ENCODE measurements around the gene RGCC. TPM values are rescaled to one million over a fixed set of nuclear protein-coding genes. Genes with fewer than 3 reads are reported as not detected.

RGCC gene
- total RNA-seq, 3 donors from 2014 or later: 91.8 to 112 (median 95.7) TPM

DNA sequence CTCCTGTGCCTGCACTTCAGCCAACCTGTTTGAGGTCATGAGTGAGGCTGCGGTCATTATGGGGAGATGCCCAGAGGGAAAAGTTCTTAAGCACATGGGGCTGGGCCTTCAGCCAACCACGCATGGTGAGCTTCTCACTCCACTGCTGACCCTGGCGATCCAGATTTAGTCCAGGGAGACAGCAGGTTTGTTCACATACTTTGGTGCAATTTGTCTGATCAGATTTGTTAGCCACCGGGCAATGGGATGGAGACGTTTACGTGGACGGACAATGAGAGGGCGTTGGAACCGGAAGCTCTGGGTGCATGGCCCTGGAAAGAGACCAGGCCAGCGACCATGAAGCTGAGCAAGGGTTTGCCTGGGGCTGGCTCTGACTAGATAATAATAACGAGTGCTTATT is 56.2 kb downstream of the RGCC start:
- Histone ChIP-seq H3K36me3 (no peaks in the 10 kb centered on the region), H3K9me3 (peaks cover 0 to 6% of the 10 kb centered on the region in 2 donors), H3K4me3 (no peak overlapping the region), H3K27me3 (no peaks in the 10 kb centered on the region), H3K4me1 (no peaks in the 10 kb centered on the region), H3K27ac (no peak overlapping the region)
- intact Hi-C loops (cut with DNase I; ENCODE audit: low total_unique reads): no loop called here
- no peak for TF ChIP-seq POLR2A (IDR thresholded peaks at IDR 0.05)
- no peak for TF ChIP-seq POLR2AphosphoS5 (IDR thresholded peaks at IDR 0.05)
- TF ChIP-seq CTCF (IDR thresholded peaks at IDR 0.05): no peak
- no peak for DNase-seq (ENCODE audit: low spot score in 2 of 2)

DNA sequence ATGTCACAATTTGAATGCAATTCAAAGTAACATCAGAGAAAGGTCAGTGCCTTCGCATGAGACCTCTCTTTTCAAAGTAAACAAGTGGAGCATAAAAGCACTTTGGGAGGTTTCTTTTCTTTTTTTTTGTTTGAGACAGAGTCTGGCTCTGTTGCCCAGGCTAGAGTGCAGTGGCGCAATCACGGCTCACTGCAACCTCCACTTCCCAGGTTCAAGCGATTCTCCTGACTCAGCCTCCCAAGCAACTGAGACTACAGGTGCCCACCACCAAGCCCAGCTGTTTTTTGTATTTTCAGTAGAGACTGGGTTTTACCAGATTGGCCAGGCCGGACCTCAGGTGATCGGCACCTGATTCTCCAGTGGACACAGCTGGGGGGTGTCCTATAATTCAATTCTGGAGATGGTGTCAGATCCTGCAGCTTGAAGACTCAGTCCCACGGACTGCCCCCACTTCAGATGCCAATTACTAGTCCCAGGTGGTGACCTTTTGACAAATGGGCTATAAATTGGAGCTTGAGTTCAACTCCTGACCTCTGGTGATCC is 57.6 kb downstream of the RGCC start:
- TF ChIP-seq POLR2A (IDR thresholded peaks at IDR 0.05) (no peak), CTCF (IDR thresholded peaks at IDR 0.05) (no peak), POLR2AphosphoS5 (IDR thresholded peaks at IDR 0.05) (no peak)
- H3K36me3 ChIP-seq: no peaks in the 10 kb centered on the region
- no peak overlapping the region for H3K4me3 ChIP-seq
- H3K4me1 ChIP-seq: no peaks in the 10 kb centered on the region
- no peak overlapping the region for H3K27ac ChIP-seq
- DNase-seq (ENCODE audit: low spot score in 2 of 2): no peak
- H3K9me3 ChIP-seq: peaks cover 0 to 6% of the 10 kb centered on the region in 2 donors
- intact Hi-C loops (cut with DNase I; ENCODE audit: low total_unique reads): no loop called here
- no peaks in the 10 kb centered on the region for H3K27me3 ChIP-seq

DNA sequence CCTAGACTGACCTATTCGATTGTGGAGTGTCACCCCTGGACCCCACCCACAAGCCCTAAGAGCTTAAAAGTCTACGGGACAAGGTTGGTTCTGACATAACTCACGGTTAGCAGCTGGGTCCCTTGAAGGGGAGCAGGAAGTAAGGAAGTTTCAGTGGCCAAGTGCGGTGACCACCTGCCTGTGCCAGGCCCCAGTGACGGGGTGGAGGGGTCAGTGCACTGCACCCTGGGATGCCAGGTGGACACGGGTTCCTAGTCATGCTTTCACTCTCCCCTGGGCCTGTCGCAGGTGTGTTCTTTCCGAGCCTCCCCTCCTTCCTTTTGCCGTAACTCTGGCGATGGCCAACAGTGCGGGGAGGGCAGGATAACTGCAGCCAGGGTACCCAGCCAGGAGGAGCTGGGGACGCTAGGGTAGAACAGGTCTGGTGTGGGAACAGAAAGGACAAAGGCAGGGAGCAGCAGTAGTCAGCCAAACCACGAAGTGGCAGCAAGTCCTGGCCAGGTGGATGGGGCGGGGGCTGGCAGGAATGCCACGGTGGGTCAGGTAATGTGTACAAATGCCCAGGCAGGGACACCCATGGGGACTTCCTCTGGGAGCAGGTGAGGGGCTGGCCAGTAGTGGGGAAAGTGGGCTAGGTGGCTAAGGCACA is 58.3 kb downstream of the RGCC start:
- TF ChIP-seq POLR2AphosphoS5 (IDR thresholded peaks at IDR 0.05): no peak
- no peak for TF ChIP-seq CTCF (IDR thresholded peaks at IDR 0.05)
- TF ChIP-seq POLR2A (IDR thresholded peaks at IDR 0.05): no peak
- Histone ChIP-seq H3K27me3 (no peaks in the 10 kb centered on the region), H3K4me1 (no peaks in the 10 kb centered on the region), H3K36me3 (no peaks in the 10 kb centered on the region), H3K27ac (no peak overlapping the region), H3K9me3 (peaks cover 0 to 6% of the 10 kb centered on the region in 2 donors), H3K4me3 (no peak overlapping the region)
- intact Hi-C loops (cut with DNase I; ENCODE audit: low total_unique reads): no loop called here
- DNase-seq (ENCODE audit: low spot score in 2 of 2): no peak

DNA sequence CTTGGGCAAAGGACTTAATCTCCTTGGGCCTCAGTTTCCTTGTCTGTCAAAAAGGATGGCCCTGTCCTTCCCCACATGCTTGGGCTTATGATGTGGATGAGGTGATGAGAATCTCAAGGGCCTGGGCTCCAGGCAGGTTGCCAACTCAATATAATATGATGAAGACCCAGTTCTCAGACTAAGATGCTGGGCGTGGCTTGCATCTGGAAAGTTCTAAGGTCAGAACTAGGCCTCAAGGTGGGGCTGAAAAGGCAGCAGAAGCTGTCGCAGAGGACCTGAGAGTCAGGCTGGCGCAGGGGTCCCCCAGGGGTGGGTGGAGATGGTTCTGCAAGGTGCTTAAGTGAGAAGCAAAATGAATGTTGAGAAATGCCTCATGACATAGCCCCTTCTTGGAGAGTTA is 58.8 kb downstream of the RGCC start:
- no peaks in the 10 kb centered on the region for H3K27me3 ChIP-seq
- no peak for DNase-seq (ENCODE audit: low spot score in 2 of 2)
- H3K4me3 ChIP-seq: no peak overlapping the region
- no peak overlapping the region for H3K27ac ChIP-seq
- H3K36me3 ChIP-seq: no peaks in the 10 kb centered on the region
- no peak for TF ChIP-seq POLR2A (IDR thresholded peaks at IDR 0.05)
- no peak for TF ChIP-seq POLR2AphosphoS5 (IDR thresholded peaks at IDR 0.05)
- TF ChIP-seq CTCF (IDR thresholded peaks at IDR 0.05): no peak
- intact Hi-C loops (cut with DNase I; ENCODE audit: low total_unique reads): no loop called here
- peaks cover 0 to 6% of the 10 kb centered on the region in 2 donors for H3K9me3 ChIP-seq
- H3K4me1 ChIP-seq: no peaks in the 10 kb centered on the region

DNA sequence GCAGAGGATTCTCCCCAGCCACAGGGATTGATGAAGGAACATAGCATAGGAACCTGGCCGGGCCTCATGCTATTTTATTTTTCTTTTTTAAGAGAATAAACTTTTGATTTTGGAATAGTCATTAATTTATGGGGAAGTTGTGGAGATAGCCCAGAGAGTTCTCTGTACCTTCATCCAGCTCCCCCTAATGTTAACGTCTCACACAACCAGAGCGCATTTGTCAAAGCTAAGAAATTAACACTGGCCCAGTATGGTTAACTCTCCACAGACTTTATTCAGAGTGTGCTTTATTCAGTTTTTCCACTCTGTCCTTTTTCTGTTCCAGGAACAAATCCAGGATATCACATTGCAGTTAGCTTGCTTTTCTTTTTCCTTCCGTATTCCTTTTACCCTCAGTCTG is 59.4 kb downstream of the RGCC start:
- no peak for DNase-seq (ENCODE audit: low spot score in 2 of 2)
- no peak overlapping the region for H3K4me3 ChIP-seq
- H3K27me3 ChIP-seq: no peaks in the 10 kb centered on the region
- no peak for TF ChIP-seq CTCF (IDR thresholded peaks at IDR 0.05)
- no peak for TF ChIP-seq POLR2AphosphoS5 (IDR thresholded peaks at IDR 0.05)
- TF ChIP-seq POLR2A (IDR thresholded peaks at IDR 0.05): no peak
- intact Hi-C loops (cut with DNase I; ENCODE audit: low total_unique reads): no loop called here
- H3K4me1 ChIP-seq: no peaks in the 10 kb centered on the region
- H3K27ac ChIP-seq: no peak overlapping the region
- no peaks in the 10 kb centered on the region for H3K36me3 ChIP-seq
- peaks cover 0 to 6% of the 10 kb centered on the region in 2 donors for H3K9me3 ChIP-seq

All from breast epithelium (tissue), 4 donors.